Stimulated activated CD4-positive, alpha-beta T cell treated with anti-CD3 and anti-CD28 coated beads, Interleukin-1b, Interleukin-23, amount 100 ng/mL, for 1 hour (primary cell): ENCODE results near the gene PHEX.
A peak's percentile ranks its signal among the peaks of the same experiment; 100 is the strongest.

Experiments used
- DNase-seq, 2 donors: peaks; one replicate each; pipeline ENCODE4 v3.0.0-alpha.2; 2020; ENCODE audit warnings: low read depth in 2 of 2

The PHEX gene

DNA sequence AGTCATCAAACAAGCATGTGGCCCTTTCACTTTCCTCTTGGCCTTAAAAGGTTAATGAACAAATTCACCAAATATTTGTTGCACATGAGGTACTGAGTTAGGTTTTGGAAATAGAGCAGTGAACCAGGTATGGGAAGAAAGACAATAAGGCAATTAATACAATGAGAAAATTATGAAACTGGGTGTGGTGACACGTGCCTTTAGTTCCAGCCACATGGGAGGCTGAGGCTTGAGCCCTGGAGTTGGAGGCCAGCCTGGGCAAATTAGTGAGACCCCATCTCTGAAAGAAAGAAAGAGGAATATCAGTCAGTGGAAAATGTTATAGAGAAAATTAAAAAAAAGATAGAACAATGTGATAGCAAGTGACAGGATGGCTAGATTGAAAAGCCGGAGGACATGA is 8.1 kb downstream of the PHEX start:
- DNase-seq: no peak

DNA sequence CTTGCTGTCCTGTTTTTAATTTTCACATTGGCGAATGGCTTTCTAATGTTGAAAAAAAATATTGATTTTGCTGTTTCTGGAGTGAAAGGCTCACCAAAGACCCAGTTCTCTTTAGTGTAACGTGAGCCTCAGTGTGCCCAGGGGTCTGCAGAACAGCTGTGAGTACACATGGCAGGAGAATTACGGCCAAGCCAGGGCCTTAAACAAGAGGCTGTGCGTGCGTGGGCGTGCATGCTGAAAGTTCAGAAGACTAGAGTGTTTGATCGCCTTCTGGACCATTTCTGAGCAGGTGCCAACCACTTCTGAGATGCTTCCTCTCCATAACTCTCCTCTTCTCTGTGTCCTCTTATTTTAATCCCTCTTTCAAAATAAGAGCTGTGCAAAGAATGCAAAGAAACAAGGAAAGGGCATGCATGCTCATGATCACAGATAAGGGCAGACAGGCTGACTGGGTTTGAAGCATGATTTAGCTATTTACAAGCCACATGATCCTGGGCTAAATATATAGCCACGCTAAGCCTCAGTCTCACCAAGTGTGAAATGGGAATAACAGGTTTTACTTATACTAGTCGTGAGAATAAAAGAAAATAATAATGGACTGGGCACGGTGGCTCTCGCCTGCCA is 9.9 kb downstream of the PHEX start:
- no peak for DNase-seq

DNA sequence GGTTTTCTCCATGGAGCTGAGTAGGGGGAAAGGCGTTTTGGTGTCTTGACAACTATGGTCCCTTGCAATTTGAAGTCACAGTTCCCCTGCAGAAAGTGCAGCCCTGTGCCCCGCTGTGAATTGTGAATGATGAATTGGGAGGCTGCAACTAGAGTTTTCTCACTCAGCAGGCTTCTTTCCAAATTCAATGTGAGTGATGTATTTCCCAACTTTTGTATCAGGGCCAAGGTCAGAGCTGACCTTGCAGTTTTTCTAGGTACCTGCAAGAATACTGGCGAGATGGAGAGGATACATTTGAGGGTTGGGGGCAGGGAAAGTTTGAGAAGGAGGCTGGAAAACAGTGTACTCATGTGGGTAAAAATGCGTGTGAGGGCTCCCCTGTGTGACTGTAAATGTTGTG is 11.7 kb downstream of the PHEX start:
- no peak for DNase-seq

DNA sequence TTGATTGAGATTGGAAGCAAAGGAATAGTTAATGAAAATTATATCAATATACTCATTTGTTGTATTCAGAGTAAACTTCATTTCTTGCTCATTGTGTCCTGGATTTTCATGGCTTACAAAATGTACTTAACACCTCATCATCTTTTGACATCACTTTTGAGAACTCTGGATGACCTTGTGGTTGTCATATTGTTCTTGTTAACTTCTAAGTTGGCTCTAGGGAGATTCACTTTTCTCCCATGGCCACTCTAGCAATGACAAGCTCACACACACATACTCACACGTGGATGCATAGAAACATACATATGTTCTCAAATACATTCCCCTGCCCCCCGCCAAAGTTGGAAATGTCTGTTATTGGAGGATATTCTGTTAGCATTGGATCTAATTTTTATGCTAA is 15.3 kb downstream of the PHEX start:
- no peak for DNase-seq

DNA sequence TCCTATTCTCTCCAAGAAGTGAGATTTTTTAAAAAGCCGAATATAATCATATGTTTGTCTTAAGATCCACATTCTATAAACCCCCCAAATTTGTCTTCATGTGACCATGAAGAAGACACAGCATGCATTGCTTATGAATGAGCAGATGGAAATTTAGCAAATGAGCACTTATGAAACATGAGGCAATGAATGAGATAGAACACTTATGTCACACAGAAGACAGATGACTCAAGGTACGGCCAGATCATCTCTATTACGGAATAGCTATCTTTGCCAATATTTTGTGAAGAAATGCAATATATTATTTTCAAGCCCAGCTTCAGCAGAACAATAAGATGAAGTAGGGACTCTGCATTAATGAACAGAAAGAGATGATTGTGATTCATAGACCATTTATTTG is 21.4 kb downstream of the PHEX start:
- DNase-seq: no peak

DNA sequence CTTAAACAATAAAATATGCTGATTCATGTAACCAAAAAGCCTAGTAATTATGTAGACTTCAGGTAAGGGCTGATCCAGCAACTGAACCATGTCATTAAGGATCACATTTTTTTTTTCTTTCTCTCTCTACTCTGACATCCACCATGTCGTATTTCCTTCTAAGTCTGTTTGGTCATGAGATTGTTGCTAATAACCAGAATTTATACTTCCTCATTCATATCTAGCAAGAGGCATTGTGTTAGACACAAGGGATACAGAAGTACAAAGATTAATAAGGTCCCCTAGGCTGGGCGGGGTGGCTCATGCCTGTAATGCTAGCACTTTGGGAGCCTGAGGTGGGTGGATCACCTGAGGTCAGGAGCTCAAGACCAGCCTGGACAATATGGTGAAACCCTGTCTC is 24.1 kb downstream of the PHEX start:
- DNase-seq: no peak

DNA sequence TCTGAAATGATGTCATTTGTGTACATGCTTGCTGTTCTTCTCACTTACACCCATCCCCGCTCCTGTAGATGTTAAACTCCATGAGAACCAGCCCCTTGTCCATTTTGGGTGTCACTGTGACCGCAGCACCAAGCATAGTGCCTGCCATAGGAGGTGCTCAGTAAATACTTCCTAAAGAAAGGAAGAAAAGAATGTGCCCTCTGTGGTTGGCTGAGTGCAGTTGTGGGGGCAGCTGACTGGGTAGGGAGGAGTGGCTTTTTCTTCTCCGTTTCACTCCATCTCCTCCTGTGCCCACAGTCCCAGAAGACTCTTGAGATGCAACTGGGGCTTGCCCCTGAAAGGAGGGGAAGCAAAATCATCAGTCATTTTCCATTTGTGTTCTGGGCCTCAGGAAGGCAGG is 25.5 kb downstream of the PHEX start:
- no peak for DNase-seq

DNA sequence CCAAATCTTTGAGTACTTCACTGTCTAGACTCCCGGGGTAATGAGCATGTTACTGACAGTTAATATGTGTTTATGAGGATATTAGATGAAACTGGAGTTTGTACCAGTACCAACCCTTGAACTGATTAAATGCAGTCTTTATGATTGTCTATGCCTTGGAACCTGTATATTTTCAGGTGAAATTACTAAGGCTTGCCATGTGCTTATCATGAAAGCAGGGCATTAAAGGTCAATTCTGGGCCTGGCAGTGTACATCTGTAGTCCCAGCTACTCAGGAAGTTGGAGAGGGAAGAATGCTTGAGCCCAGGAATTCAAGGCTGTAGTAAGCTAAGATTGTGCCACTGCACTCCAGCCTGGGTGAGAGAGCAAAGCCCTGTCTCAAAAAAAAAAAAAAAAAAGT is 27.6 kb downstream of the PHEX start:
- DNase-seq: no peak

DNA sequence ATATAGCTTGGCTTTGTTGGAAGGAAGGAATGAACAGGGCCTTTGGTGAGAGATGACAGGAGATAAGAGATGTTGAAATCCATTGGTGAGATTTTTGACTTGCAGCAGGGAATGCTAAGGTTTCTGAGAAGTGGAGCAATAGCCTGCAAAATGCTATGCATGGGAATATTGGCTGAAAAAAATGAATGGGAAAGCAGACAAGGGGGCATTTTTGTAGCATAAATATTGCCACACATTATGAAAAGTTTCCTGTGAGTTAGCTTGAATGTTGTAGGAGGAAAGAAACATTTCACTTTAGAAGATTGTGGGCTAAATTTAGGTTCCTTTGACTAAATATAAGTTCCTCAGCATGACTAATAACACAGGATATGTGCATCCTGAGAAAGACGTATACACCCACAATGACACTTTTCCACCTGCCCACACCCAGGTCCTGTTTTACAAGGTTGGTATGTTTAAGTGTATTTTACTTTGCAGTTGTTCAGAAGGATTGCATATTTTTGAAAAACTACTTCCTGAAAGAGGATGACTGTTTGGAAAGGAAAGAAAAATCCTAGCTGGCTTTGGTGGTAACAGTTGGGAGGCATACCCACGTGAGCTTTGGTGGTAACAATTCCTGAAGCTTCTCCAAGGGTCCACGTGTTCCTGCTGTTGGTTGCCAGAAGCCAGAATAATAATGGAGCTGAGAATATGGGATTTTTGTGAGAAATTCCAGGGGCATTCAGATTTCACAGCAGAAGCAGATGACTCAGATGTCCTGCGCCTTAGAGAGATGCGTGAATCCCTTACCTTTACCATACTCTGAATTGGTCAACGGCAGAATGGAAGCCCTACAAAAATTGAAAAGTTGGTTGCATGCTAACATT is 28.5 kb downstream of the PHEX start:
- DNase-seq: no peak

DNA sequence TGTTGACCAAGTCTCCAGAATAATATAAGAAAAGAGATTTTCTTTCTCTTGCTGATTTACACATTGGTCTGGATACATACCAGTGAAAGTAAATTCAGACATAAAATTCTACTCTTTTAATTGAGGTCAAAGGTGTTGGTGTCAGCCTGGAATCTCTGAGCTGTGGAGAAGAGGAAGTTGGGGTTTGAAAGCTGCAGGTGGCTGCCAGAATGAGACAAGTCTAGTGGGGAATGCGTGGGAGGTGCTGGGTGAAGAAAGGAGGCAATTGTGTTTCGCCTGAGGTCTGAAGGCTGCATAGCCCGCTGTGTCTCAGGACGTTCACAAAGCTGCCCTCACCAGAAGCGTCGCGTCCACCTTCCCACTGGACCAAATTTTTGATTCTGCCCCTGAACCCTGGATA is 31.2 kb downstream of the PHEX start:
- no peak for DNase-seq

DNA sequence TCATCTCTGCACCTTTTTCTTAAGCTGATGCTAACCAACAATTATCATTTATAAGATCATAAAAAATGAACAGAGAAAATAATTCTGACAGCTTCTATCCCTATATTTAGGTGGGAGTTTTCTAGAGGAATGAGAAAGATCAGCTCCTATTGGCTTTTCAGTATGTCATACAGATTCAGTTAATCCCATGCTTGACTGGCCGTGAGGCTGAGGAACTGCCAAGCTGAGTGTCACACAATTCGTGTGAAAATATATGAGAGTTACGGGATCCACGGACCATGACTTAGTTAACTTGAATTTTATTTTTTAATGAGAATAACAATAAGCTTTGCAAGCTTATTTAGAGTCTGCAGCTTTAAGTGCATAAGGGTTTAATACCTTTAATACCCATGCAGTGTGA is 37.5 kb downstream of the PHEX start:
- DNase-seq: no peak

DNA sequence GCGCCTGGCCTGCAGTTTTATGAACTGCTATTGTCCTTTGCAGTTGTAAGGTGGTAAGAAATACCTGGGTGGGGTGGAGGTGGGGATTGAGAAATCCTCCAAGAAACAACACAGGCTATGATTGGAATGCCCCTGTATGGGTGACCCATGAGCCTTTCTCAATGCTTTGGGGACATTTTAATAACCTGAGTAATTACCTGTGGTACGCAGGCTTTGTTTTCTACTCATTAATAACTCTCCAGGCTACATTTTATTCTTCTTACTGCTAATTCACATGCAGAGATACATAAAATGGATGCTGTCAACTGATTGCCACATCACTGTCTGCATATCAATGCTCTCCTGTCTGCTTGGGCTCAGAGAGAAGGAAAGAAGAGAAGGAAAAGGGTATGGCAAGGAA is 41.8 kb downstream of the PHEX start:
- no peak for DNase-seq

DNA sequence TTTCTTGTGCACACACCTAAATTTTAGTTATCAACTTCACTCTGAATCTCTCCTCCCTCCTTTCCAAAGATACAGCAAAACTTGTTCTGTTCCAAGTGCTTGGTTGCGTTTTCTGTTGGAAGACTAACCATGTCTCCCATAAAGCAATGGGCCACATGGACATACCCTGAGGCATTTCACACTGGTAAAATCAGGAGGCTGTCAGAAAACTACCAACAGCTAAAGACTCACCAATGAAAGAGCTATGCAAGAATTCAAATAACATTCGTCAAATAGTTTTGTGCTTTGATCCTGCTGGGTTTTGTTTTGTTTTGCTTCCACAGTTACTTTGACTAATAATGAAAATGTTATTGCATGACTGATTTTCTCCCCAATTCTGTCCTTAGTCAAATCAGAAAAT is 46.0 kb downstream of the PHEX start:
- no peak for DNase-seq

DNA sequence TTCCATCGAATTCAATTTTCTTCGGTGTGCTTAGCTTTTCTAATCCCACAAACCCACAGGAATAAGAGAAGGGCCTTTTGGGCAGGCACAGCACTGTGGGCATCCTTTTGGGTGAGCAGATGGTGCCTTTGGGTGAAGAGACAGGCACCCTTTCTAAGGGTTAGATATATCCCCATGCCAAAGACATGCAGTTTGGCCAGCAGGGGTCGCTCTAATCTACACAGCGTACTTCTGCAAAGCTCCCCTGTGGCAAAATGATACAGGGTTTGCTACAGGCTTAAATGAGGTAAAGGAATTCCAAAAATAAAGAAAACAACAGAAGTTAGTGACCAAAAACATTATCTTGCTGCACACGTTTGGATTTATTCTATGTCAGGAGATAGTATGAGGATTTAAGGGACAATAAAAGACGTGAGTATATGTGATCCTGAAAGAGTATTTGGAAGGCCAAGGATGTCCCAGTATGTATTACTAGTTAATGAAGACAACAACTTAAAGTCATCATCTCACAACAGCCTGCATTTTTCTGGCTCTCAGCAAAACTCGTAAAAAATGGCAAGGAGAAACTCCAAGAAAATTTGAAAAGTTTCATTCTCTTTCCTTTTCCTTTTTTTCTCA is 49.5 kb downstream of the PHEX start:
- DNase-seq: peak in 1 of 2 donors; percentile 25

DNA sequence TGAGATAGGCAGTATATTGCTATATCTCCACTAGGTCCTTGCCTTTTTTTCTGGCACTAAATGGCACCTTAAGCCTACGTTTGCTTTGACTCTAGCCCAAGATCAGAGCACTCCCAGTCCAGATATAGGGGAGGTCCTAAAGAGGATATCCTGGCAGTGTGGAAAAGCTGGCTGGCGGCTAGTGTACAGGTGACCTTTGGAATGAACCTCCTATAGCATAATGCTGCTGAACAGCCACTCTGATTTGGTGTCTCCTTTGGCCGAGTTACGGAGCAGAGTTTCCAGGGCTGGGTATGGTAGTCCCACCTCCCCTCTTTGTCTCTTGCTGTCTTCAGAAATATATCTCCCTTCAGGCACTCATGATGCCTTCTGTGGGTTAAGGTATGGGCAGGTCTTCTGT is 53.9 kb downstream of the PHEX start:
- no peak for DNase-seq

DNA sequence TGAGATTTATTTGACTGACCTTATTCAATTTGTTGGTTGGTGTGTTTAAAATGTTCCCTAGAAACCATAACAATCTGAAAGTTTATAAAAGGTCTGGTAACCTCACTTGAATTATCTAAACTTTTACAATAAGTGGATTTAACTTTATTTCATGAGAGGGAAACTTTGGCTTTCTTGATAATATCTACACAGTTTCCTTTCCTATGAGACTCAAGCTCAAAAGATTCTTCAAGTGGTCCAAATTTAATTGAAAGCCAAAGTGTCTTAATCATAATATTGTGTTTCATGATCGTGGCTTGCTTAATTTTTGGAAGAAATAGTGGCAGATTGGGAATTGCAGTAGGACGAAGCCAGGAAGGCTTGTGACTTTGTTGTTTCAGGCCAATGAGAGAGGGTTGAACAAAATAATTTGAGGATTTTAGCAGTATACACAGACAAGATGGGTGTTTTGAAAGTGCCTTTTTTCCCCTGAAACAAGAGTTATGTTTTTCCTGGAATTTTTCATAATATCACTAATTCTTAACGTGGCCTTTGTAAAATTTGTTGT is 55.0 kb downstream of the PHEX start:
- DNase-seq: no peak

DNA sequence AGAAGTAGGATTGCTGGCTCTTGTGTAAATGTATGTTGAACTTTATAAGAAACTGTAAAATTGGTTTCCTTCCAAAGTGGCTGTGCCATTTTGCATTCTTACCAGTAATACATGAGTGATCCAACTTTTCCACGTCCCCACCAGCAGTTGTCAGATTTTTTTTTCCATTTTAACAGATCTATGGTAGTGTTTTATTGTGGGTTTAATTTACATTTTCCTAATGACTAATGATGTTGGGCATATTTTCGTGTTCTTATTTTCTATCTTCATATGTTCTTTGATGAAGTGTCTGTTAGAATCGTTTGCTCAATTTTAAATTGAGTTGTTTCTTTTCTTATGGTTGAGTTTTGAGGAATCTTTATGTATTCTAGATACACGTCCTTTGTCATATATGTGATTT is 56.2 kb downstream of the PHEX start:
- DNase-seq: no peak

DNA sequence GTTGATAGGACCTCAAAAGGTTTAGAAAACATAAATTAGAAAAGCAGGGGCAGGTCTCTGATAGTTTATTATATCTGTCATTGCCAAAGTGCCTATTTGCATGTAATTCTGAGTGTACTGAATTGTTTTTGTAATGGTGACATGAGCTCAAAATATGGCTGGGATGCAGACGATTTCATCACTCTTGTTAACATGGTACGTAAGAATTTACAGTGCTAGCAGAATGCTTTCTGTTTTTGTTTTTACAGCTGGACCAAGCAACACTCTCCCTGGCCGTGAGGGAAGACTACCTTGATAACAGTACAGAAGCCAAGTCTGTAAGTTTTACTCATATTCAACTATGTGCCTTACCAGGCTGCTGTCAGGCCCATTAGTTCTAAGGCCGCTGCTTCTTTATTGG is 58.1 kb downstream of the PHEX start:
- DNase-seq: no peak

DNA sequence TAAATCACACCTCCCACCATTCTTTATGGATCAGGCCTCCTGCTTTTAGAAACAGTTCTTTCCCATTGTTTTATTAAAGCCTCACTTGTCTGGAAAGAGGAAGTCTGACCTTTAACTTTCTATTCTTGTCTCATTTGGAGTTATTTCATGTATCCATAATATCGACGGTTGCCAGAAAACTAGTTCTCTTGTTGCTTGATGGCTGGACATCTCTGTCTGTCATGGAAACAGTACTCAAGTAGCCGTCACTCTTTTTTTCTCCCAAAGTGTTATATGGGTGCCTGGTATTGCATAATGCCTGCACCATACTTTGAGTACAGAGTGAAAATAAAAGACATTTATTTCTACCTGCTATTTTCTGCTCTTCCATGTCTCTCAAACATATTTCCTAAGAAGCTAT is 61.4 kb downstream of the PHEX start:
- no peak for DNase-seq

DNA sequence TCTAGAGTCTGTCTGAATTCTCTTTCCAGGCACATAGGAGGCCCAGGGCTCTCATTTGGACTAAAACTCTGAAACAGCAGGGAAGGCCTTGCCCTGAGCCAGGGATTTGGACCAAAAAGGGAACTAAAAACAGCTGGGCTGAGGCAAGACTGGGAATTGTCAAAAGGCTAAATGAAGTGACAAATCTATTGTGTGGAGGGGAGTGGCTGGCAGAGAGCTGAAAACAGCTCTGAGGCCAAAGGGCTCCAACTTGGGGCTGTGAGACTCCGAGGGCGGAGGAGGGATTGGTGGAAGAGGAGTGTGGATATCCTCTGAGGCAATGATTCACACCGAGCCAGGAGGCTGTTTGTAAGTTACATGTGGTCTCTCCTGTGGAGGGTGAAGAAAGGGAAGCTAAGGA is 63.2 kb downstream of the PHEX start:
- no peak for DNase-seq

DNA sequence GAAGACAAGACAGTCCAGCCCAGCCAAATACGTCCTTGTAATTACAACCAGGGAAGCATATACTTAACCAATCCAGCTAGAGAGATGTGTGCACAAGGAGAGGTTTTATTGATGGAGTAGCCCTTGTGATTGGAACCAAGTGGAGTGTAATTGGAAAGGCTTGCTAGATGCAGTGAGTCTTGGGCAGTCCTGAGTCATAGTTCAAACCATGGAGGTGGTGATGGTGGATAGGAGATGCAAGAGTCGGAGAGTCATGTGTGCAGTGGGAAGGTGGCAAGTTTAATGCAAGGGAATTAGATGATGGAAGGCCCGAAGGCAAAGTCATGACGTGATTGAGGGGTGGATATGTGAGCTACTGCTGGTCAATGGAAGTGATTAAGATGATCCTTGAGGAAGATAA is 63.7 kb downstream of the PHEX start:
- DNase-seq: no peak

DNA sequence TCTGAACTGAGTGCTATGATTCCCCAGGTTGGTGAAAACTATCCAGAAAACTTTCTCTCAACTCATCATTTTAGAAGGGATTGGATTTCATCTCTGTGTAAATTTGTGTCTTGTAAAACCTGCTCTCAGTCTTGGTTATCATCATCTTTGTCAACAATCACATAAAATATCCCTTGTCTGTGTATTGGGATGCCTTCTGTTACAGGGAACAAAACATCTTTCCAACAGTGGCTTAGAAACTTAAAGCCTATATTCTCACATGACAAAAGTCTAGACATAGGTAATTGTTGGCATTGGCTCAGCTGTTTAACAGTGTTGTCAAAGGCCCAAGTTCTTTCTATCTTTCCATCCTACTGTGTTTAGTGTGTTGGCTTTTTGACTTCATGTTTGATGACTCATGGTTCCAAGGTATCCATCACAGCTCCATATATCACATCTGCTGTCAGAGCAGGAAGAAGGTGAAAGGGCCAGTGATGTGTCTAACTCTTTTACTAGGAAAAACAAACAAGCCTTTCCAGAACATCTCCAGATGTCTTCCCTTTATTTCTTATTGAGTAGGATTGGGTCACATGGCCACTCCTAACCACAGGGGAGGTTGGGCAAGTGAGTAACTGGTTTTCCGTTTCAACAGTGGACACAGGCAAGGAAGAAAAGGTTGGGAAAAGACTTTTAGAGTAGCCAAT is 65.0 kb downstream of the PHEX start:
- no peak for DNase-seq
